T-helper 17 cell (primary cell): ENCODE results near the gene AKR1C3. TPM values are rescaled to one million over a fixed set of nuclear protein-coding genes. Genes with fewer than 3 reads are reported as not detected.
"Not testable (repeated sequence)": the region's sequence is repeated elsewhere in the genome, so short reads cannot be mapped to it uniquely, and the experiment has no call there.

Experiments
- ATAC-seq: fragments of 150-1000 bp; cut with Tn5 transposase; 2 replicates; pipeline ENCODE4 v1.10.0; 2021; ENCODE audit warnings: mild to moderate bottlenecking, moderate library complexity
- DNase-seq, 3 donors: peaks; one replicate each; pipeline versions ENCODE4 v3.0.0 to v3.0.0-alpha.2; 2020 to 2021
- H3K9me3 ChIP-seq: one replicate; pipeline ENCODE4 v1.7.0; 2013; ENCODE audit warnings: low read length, mild to moderate bottlenecking; ENCODE audit not compliant: control insufficient read depth, poor library complexity, severe bottlenecking
- H3K27ac Mint-ChIP-seq: one replicate; pipeline ENCODE4 v1.8.0; 2022; ENCODE audit warnings: mild to moderate bottlenecking, moderate library complexity, mixed read lengths
- H3K27me3 Mint-ChIP-seq: one replicate; pipeline ENCODE4 v1.8.0; 2022; ENCODE audit warnings: mixed read lengths
- H3K36me3 Mint-ChIP-seq: one replicate; pipeline ENCODE4 v1.8.0; 2022; ENCODE audit warnings: low read depth, mixed read lengths
- H3K4me1 Mint-ChIP-seq: one replicate; pipeline ENCODE4 v1.8.0; 2022; ENCODE audit warnings: mild to moderate bottlenecking, mixed read lengths
- H3K4me3 Mint-ChIP-seq: one replicate; pipeline ENCODE4 v1.8.0; 2022; ENCODE audit warnings: mild to moderate bottlenecking, moderate library complexity, mixed read lengths
- total RNA-seq, 4 donors: library from RNA in 2 of 4; stranded (reverse) in 2 of 4; gene quantifications; one replicate each; pipeline ENCODE4 v1.2.3 and lab custom pipeline; 2022 to 2026

The AKR1C3 gene
- total RNA-seq, 2 donors from 2014 or later = 0.60 to 1.4 TPM

DNA sequence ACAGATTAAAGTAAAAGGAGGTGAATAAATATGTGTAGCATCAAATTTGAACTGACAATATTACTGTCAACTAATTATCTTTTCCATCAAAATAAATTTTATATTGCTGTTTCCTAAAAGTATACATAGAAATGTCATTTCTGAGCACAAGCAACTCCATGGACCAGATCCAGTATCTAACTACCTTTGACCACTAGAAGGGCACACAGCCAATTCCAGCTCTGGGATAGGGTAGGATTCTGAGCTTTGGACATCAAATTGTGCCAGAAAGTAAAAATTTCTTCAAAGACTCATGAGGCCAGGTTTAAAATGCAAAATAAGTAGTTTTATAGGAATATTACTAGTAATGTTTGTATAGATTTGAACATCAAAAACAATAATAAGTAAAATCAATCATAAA is 29.7 kb downstream of the AKR1C3 start:
- Mint-ChIP-seq H3K36me3 (peaks cover 2% of the 10 kb centered on the region), H3K4me3 (no peak overlapping the region), H3K4me1 (no peaks in the 10 kb centered on the region), H3K27me3 (peaks cover 5% of the 10 kb centered on the region), H3K27ac (no peak overlapping the region)
- DNase-seq = no peak
- ATAC-seq = no peak
- no peaks in the 10 kb centered on the region for H3K9me3 ChIP-seq

GRCh38 chr10:5125315-5126044 is 31.3 kb downstream of the AKR1C3 start:
- Mint-ChIP-seq H3K36me3 (peaks cover 2% of the 10 kb centered on the region), H3K4me1 (no peaks in the 10 kb centered on the region), H3K27ac (no peak overlapping the region), H3K27me3 (peaks cover 5% of the 10 kb centered on the region), H3K4me3 (no peak overlapping the region)
- no peak for ATAC-seq
- DNase-seq = no peak
- H3K9me3 ChIP-seq = no peaks in the 10 kb centered on the region

GRCh38 chr10:5135581-5135980 is 41.4 kb downstream of the AKR1C3 start:
- H3K36me3 Mint-ChIP-seq = no peaks in the 10 kb centered on the region
- H3K27me3 Mint-ChIP-seq = no peaks in the 10 kb centered on the region
- H3K4me1 Mint-ChIP-seq = no peaks in the 10 kb centered on the region
- no peaks in the 10 kb centered on the region for H3K9me3 ChIP-seq
- DNase-seq (no peak), ATAC-seq (no peak)
- no peak overlapping the region for H3K4me3 Mint-ChIP-seq
- H3K27ac Mint-ChIP-seq = no peak overlapping the region

DNA sequence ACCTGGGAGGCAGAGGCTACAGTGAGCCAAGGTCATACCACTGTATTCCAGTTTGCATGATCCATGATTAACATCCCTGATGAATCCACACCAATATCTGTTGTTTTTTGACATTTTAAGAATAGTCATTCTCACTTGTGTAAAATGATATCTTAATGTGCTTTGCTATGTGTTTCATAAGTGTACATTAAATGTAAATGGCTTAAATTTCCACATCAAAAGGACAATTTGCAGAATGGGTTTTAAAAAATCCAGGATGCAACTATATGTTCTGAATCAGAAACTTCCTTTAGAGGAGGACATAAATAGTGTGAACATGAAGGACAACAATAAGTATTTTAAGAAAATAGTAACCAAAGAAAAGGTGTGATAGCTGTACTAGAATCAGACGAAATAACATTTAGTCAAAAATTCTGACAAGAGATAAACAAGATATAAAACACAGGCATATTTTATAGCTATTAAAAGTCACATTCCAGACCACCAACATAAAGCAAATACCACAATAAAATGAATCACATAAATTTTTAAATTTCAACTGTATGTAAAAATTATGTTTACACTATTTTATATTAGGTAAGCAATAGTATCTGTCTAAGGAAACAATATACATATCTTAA is 42.4 kb downstream of the AKR1C3 start:
- no peaks in the 10 kb centered on the region for H3K36me3 Mint-ChIP-seq
- DNase-seq = no peak
- H3K27me3 Mint-ChIP-seq = no peaks in the 10 kb centered on the region
- no peaks in the 10 kb centered on the region for H3K4me1 Mint-ChIP-seq
- ATAC-seq = no peak
- no peak overlapping the region for H3K4me3 Mint-ChIP-seq
- H3K9me3 ChIP-seq = no peaks in the 10 kb centered on the region
- H3K27ac Mint-ChIP-seq = no peak overlapping the region

DNA sequence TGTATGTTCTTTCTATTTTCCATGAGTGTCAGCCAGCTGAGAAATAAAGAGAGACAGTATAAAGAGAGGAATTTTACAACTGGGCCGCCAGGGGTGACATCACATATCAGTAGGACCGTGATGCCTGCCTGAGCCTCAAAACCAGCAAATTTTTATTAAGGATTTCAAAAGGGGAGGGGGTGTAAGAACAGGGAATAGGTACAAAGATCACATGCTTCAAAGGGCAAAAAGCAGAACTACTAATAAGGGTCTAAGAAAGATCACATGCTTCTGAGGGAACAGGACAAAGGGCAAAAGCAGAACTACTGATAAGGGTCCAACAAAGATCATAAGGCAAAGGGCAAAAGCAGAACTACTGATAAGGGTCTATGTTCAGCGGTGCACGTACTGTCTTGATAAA is 43.5 kb downstream of the AKR1C3 start:
- not testable (repeated sequence) for DNase-seq, H3K9me3 ChIP-seq, ATAC-seq, H3K36me3 Mint-ChIP-seq, H3K27me3 Mint-ChIP-seq, H3K27ac Mint-ChIP-seq, H3K4me1 Mint-ChIP-seq, H3K4me3 Mint-ChIP-seq

DNA sequence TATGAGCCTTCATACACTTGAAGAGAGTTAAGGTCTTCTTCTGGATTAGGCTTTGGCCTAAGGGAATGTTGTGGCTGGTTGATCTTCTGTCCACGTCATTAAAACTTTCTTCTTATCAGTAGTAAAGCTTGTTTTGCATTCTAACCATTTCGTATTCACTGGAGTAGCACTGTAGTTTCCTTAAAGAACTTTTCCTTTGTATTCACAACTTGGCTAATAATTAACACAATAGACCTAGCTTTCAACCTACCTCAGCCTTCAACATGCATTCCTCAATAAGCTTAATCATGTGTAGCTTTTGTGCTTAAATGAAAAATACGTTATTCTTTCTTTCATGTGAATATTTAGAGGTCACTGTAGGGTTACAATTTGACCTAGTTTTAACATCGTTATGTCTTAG is 48.0 kb downstream of the AKR1C3 start:
- no peak overlapping the region for H3K27ac Mint-ChIP-seq
- DNase-seq = no peak
- H3K4me3 Mint-ChIP-seq = no peak overlapping the region
- H3K4me1 Mint-ChIP-seq = no peaks in the 10 kb centered on the region
- no peaks in the 10 kb centered on the region for H3K27me3 Mint-ChIP-seq
- no peaks in the 10 kb centered on the region for H3K9me3 ChIP-seq
- ATAC-seq = no peak
- H3K36me3 Mint-ChIP-seq = no peaks in the 10 kb centered on the region

DNA sequence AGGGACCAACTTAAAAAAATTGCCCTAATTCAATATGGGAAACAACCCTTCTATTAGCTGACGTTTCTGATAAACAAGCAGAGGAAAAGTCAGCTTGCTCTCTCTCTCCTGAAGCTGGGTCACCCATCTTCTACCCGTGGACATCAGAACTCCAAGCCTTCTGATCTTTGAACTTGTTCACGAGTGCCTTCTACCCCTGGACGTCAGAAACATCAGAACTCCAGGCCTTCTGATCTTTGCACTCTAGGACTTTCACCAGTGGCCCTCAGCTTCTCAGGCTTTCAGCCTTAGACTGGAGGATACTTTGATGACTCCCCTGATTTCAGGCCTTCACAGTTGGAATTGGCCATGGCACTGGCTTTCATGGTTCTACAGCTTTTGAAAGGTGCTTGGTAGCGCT is 48.9 kb downstream of the AKR1C3 start:
- H3K4me1 Mint-ChIP-seq = no peaks in the 10 kb centered on the region
- H3K4me3 Mint-ChIP-seq = no peak overlapping the region
- peaks cover 2% of the 10 kb centered on the region for H3K36me3 Mint-ChIP-seq

DNA sequence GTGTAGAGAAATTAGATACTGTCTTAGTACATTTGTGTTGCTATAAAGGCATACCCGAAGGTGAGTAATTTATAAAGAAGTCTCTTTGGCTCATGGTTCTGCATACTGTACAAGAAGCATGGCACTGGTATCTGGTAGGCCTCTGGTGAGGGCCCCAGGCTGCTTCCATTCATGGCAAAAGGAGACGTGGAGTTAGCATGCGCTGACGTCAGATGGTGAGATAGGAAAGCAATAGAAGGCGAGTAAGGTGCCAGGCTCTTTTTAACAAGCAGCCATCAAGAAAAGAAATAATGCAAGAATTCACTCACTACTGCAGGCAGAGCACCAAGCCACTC is 52.7 kb downstream of the AKR1C3 start:
- Mint-ChIP-seq H3K27ac (no peak overlapping the region), H3K36me3 (peaks cover 2% of the 10 kb centered on the region), H3K4me3 (no peak overlapping the region), H3K27me3 (no peaks in the 10 kb centered on the region), H3K4me1 (no peaks in the 10 kb centered on the region)
- DNase-seq (no peak), ATAC-seq (no peak)
- H3K9me3 ChIP-seq = peaks cover 3% of the 10 kb centered on the region

More for the DNA sequence above, 48.9 kb downstream of the AKR1C3 start:
- DNase-seq = no peak
- H3K9me3 ChIP-seq = no peaks in the 10 kb centered on the region
- no peaks in the 10 kb centered on the region for H3K27me3 Mint-ChIP-seq
- no peak for ATAC-seq
- H3K27ac Mint-ChIP-seq = no peak overlapping the region

DNA sequence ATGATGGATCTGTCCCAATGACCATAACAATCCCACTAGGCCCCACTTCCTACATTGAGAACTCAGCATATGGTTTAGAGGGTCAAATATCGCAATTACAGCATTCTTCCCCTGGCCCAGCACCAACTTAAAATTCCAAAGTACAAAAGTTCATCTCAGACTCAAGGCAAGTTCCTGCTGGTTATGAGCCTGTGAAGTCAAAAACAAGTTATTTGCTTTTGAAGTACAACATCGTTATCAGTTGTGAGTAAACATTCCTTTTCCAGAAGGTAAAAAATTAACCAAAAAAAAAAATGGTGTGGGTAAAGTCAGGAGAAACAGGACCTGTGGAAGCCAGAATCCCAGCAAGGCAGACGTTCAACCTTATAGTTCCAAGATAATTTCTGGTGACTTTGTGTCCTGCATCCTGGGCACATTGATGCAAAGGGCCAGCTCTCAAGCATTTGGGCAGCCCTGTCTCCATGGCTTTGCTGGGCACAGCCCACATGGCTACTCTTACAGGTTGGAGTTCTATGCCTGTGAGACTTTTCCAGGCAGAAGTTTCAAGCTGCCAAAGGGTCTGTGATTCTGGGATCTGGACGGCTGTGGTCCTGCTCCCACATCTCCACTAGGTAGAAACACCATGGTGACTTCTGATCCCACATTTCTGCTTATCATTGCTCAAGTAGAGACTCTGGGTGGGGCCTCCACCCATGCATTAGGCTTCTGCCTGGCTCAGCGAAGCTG is 53.2 kb downstream of the AKR1C3 start:
- no peak overlapping the region for H3K27ac Mint-ChIP-seq
- no peaks in the 10 kb centered on the region for H3K27me3 Mint-ChIP-seq
- H3K4me3 Mint-ChIP-seq = no peak overlapping the region
- no peak for ATAC-seq
- no peak for DNase-seq
- peaks cover 3% of the 10 kb centered on the region for H3K9me3 ChIP-seq
- H3K36me3 Mint-ChIP-seq = peaks cover 2% of the 10 kb centered on the region
- H3K4me1 Mint-ChIP-seq = no peaks in the 10 kb centered on the region

- no peaks in the 10 kb centered on the region for H3K4me1 Mint-ChIP-seq
- DNase-seq (no peak), ATAC-seq (no peak)
- peaks cover 3% of the 10 kb centered on the region for H3K9me3 ChIP-seq
- H3K27ac Mint-ChIP-seq = no peak overlapping the region
- H3K36me3 Mint-ChIP-seq = peaks cover 2% of the 10 kb centered on the region
- H3K4me3 Mint-ChIP-seq = no peak overlapping the region
- no peaks in the 10 kb centered on the region for H3K27me3 Mint-ChIP-seq
Observed at GRCh38 chr10:5147981-5148677, 53.9 kb downstream of the AKR1C3 start.

DNA sequence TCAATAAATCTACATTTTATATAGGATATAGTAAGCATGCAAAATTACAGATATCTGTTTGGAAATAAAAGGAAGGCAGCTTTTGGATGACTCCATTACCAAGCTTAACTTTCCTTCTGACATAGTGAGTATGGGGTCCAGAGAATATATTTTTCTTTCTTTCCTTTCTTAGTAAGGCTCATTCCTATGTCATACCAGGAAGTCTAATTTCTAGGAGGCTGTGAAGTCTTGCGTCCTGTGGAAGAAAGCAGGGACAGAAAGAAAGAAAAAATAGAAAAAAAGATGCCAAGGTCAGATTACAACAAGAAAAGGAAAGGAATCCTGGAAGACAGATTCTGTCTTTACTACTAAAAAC is 54.4 kb downstream of the AKR1C3 start:
- no peak for DNase-seq
- no peaks in the 10 kb centered on the region for H3K27me3 Mint-ChIP-seq
- peaks cover 2% of the 10 kb centered on the region for H3K36me3 Mint-ChIP-seq

DNA sequence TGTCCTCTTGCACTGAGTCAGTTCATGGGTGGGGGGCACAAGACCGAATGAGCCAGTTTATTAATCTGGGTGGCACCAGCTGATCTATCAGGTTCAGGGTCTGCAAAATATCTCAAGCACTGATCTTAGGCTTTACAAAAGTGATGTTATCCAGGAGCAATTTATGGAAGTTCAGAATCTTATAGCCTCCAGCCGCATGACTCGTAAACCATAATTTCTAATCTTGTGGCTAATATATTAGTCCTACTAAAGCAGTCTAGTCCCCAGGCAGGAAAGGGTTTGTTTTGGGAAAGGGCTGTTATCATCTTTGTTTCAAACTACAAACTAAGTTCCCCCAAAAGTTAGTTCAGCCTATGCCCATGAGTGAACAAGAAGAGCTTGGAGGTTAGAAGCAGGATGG is 56.9 kb downstream of the AKR1C3 start:
- no peaks in the 10 kb centered on the region for H3K27me3 Mint-ChIP-seq
- H3K4me1 Mint-ChIP-seq = no peaks in the 10 kb centered on the region
- ATAC-seq (no peak), DNase-seq (no peak)
- no peak overlapping the region for H3K27ac Mint-ChIP-seq
- no peak overlapping the region for H3K4me3 Mint-ChIP-seq
- H3K9me3 ChIP-seq = peaks cover 3% of the 10 kb centered on the region
- peaks cover 2% of the 10 kb centered on the region for H3K36me3 Mint-ChIP-seq

More for the DNA sequence above, 54.4 kb downstream of the AKR1C3 start:
- Mint-ChIP-seq H3K4me1 (no peaks in the 10 kb centered on the region), H3K27ac (no peak overlapping the region), H3K4me3 (no peak overlapping the region)
- no peak for ATAC-seq
- peaks cover 3% of the 10 kb centered on the region for H3K9me3 ChIP-seq

GRCh38 chr10:5155951-5156350 is 61.7 kb downstream of the AKR1C3 start:
- Mint-ChIP-seq H3K4me1 (no peaks in the 10 kb centered on the region), H3K36me3 (no peaks in the 10 kb centered on the region), H3K27ac (no peak overlapping the region), H3K27me3 (no peaks in the 10 kb centered on the region), H3K4me3 (no peak overlapping the region)
- no peaks in the 10 kb centered on the region for H3K9me3 ChIP-seq
- no peak for ATAC-seq
- DNase-seq = no peak
